GM03348 (cell line): ENCODE measurements around the gene GNPDA2.

Experiments
- DNase-seq: peaks from one replicate; pipeline ENCODE4 v3.0.0; 2012; ENCODE audit warnings: low spot score

The GNPDA2 gene

DNA sequence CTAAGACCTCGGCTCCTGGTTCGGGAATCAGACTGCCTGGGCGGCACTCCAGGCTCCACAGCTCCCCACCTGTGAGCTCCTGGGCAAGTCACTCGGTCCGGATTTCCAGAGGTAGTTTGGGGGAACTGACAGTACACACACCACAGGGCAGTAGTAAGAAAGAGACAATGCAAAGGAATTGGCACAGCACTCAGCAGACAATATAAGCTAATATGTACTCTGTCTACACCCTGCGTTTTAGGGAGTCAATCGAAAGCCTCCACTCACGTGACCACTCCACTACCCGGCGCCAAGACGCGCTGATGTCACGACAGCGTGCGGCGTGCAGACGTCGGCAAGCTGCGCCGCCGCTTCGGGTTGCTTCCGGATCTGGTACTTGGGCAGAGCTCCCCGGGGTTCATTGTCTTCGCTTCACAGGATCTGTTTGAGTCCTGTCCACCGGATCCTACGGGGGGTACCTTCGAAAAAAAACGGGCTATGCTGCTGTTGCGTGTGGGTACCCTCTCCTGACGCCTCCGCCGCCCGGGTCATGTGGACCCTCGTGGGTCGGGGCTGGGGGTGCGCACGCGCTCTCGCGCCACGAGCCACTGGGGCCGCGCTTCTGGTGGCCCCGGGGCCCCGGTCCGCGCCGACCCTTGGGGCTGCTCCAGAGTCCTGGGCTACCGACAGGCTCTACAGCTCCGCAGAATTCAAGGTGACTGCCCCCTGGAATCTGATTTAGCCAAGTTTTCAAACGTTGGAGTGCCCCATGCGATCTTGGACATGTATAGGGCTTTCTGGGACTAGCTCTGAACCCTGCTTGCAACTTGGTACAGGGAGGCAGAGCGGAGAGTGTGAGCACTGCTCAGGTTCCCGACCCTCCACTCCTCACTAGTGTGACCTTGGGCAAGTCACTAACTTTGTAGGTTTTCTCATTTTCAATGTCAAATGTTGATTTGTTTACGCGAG, 48.0 kb downstream of the GNPDA2 start, which contains the start of gene GUF1:
Gene GUF1, plus strand, starts transcription at position 327 of the 948 bp plus-strand sequence. Its CDS starts 203 bp downstream, at position 530.
- DNase-seq, result peak; percentile 94

- no peak for DNase-seq
Measured at GRCh38 chr4:44675366-44675765, 51.0 kb downstream of the GNPDA2 start.

- peak; percentile 9 for DNase-seq
Measured at GRCh38 chr4:44674471-44674870, 51.9 kb downstream of the GNPDA2 start.

DNA sequence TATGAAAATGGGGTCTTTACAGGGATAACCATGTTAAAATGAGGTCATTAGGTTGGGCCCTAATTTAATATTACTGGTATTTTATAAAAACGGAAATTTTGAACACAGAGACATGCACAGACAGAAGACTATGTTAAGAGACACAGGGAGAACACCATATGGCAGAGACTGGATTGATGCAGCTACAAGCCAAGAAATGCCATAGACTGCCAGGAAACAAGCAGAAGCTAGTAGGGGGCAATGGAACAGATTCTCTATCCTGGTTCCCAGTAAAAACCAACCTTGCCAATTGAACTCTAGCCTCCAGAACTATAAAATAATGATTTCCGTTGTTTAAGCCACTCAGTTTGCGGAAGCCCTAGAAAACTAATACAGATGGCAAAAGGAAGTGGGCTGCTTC, 54.7 kb downstream of the GNPDA2 start:
- no peak for DNase-seq

GRCh38 chr4:44670506-44671199, 55.7 kb downstream of the GNPDA2 start:
- no peak for DNase-seq

DNA sequence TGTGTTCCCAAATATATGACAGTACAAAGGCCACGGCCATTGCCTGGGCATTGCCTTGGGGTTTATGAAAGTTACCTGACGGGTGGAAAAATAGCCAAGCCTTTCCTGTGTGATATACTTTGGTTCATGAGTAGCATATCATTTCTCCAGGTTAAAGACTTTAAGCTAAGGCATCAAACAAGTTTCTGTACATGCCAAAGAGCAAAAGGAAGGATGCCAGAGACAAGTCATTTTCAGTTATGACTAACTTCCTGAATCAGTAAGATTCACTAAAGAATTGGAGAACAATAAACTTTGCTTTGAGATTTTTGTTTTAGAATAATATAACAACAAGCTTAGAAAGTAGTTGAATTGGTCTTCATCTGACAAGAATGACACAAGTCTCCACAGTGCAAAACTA, 57.8 kb downstream of the GNPDA2 start:
- no peak for DNase-seq

GRCh38 chr4:44663539-44664263, 62.7 kb downstream of the GNPDA2 start:
- DNase-seq, result no peak

GRCh38 chr4:44662623-44663005, 63.7 kb downstream of the GNPDA2 start:
- DNase-seq, result no peak

- DNase-seq, result no peak
Measured at GRCh38 chr4:44661940-44662622, 64.3 kb downstream of the GNPDA2 start.

DNA sequence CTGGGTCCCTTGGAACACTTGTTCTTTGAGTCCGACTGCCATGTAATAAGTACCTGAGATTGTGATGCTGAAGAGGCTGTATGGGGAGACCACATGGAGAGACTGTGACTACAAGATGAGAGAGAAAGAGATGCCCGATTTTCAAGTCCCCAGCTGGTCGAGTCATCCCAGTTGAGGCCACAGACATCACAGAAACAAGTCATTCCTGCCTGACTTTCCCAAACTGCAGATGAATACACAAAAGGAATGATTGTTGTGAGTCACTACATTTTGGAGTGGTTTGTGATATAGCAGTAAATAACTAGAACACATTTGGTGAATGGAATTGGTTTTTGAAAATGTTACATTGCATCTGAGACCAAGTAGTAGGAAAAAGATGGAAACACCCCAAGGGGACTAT, 66.0 kb downstream of the GNPDA2 start:
- DNase-seq, result no peak

- no peak for DNase-seq
Measured at GRCh38 chr4:44652002-44652401, 74.4 kb downstream of the GNPDA2 start.
